Suprapubic skin (tissue), 4 donors: Measurements from ENCODE around the gene WIPF2. TPM values are rescaled to one million over a fixed set of nuclear protein-coding genes. Genes with fewer than 3 reads are reported as not detected.

Experiments
- DNase-seq, 2 donors: peaks; one replicate each; pipeline ENCODE4 v3.0.0-alpha.2; 2019; ENCODE audit warnings: low spot score in 2 of 2
- H3K27ac ChIP-seq: fragments of 200-600 bp; sonication (generic); one replicate; pipeline ENCODE4 v1.5.1; 2019
- H3K27me3 ChIP-seq: fragments of 200-600 bp; sonication (generic); one replicate; pipeline ENCODE4 v1.5.1; 2019
- H3K36me3 ChIP-seq: fragments of 200-600 bp; sonication (generic); one replicate; pipeline ENCODE4 v1.5.1; 2019
- H3K4me1 ChIP-seq: fragments of 200-600 bp; sonication (generic); one replicate; pipeline ENCODE4 v1.5.1; 2019
- H3K4me3 ChIP-seq: fragments of 200-600 bp; sonication (generic); one replicate; pipeline ENCODE4 v1.5.1; 2019; ENCODE audit warnings: mild to moderate bottlenecking
- H3K9me3 ChIP-seq: fragments of 200-600 bp; sonication (generic); one replicate; pipeline ENCODE4 v1.5.1; 2019
- CTCF ChIP-seq, 2 donors: fragments of 200-600 bp in 1 of 2; fragments of 450-650 bp in 1 of 2; sonication (generic) in 1 of 2; IDR thresholded peaks; one replicate each; pipeline ENCODE4 v1.5.1; 2016 to 2019; ENCODE audit warnings: antibody characterized with exemption in 2 of 2, mild to moderate bottlenecking in 1 of 2, moderate library complexity in 1 of 2
- EP300 ChIP-seq: sonication (generic); formaldehyde crosslinking; IDR thresholded peaks from one replicate; pipeline ENCODE4 v1.6.1; 2017; ENCODE audit warnings: antibody characterized with exemption
- POLR2A ChIP-seq, 2 donors: fragments of 450-650 bp; IDR thresholded peaks; one replicate each; pipeline ENCODE4 v1.6.1; 2017; ENCODE audit warnings: antibody characterized with exemption in 2 of 2, mild to moderate bottlenecking in 2 of 2, moderate library complexity in 2 of 2
- POLR2AphosphoS5 ChIP-seq, 3 donors: sonication (generic); formaldehyde crosslinking; IDR thresholded peaks; one replicate each; pipeline ENCODE4 v1.6.1; 2017; ENCODE audit warnings: antibody characterized with exemption in 3 of 3
- WGBS: methylation state at CpG from one replicate; pipeline ENCODE4 v1.1.5; 2018; 5-methylcytosine and 5-hydroxymethylcytosine counted together
- total RNA-seq, 4 donors: library from RNA; depleted of rRNA; stranded (reverse); fragments of >200 nt; gene quantifications; one replicate each; pipeline ENCODE4 v1.1.0, GENCODE V29; 2016

WIPF2 gene
- total RNA-seq, 4 donors from 2014 or later, result 18.2 to 25.5 (median 21.6) TPM

- H3K4me3 ChIP-seq, result peak within 1 kb of the TSS; percentile 58
- peaks cover 43% of the 10 kb centered on the region for H3K4me1 ChIP-seq
- WGBS, result under 1% methylated on average over 39 of the region's 47 CpGs
- H3K36me3 ChIP-seq, result no peaks in the 10 kb centered on the region
- H3K9me3 ChIP-seq, result no peaks in the 10 kb centered on the region
- no peaks in the 10 kb centered on the region for H3K27me3 ChIP-seq
- DNase-seq, result peak; percentile 99
- H3K27ac ChIP-seq, result no peak within 1 kb of the TSS
- TF ChIP-seq POLR2AphosphoS5 (IDR thresholded peaks at IDR 0.05) (peak in 1 of 3 donors; percentile 55), CTCF (IDR thresholded peaks at IDR 0.05) (no peak)
These were observed 68.6 kb downstream of the WIPF2 start, which contains the start of gene CDC6 for GRCh38 chr17:40287494-40288369. Gene CDC6 (plus strand): TSS chr17:40287879. CDS start chr17:40289421, 1,542 bp downstream.

- Histone ChIP-seq H3K36me3 (no peaks in the 10 kb centered on the region), H3K27me3 (no peaks in the 10 kb centered on the region), H3K9me3 (no peaks in the 10 kb centered on the region), H3K4me1 (peaks cover 23% of the 10 kb centered on the region), H3K27ac (no peak overlapping the region), H3K4me3 (no peak overlapping the region)
- no peak for DNase-seq
- 49% methylated on average over 4 of the region's 4 CpGs for WGBS
- TF ChIP-seq POLR2A (IDR thresholded peaks at IDR 0.05), result no peak
- no peak for TF ChIP-seq EP300
- peak in 1 of 2 donors; percentile 56 for TF ChIP-seq CTCF (IDR thresholded peaks at IDR 0.05)
- TF ChIP-seq POLR2AphosphoS5 (IDR thresholded peaks at IDR 0.05), result no peak
These were observed 71.7 kb downstream of the WIPF2 start for GRCh38 chr17:40290629-40291280.

GRCh38 chr17:40291281-40291664 is 72.2 kb downstream of the WIPF2 start:
- TF ChIP-seq CTCF (IDR thresholded peaks at IDR 0.05), result no peak
- TF ChIP-seq POLR2A (IDR thresholded peaks at IDR 0.05), result no peak
- TF ChIP-seq EP300, result no peak
- TF ChIP-seq POLR2AphosphoS5 (IDR thresholded peaks at IDR 0.05), result no peak
- H3K4me1 ChIP-seq, result peaks cover 23% of the 10 kb centered on the region
- H3K9me3 ChIP-seq, result no peaks in the 10 kb centered on the region
- WGBS, result 89% methylated on average over 2 of the region's 2 CpGs
- no peaks in the 10 kb centered on the region for H3K27me3 ChIP-seq
- DNase-seq, result no peak
- H3K27ac ChIP-seq, result no peak overlapping the region
- no peak overlapping the region for H3K4me3 ChIP-seq
- no peaks in the 10 kb centered on the region for H3K36me3 ChIP-seq

- Histone ChIP-seq H3K4me1 (peaks cover 13% of the 10 kb centered on the region), H3K9me3 (no peaks in the 10 kb centered on the region), H3K27ac (no peak overlapping the region), H3K4me3 (no peak overlapping the region), H3K27me3 (no peaks in the 10 kb centered on the region), H3K36me3 (no peaks in the 10 kb centered on the region)
- TF ChIP-seq POLR2A (IDR thresholded peaks at IDR 0.05) (no peak), EP300 (no peak), POLR2AphosphoS5 (IDR thresholded peaks at IDR 0.05) (no peak), CTCF (IDR thresholded peaks at IDR 0.05) (no peak)
- WGBS, result 75% methylated on average over 1 of the region's 1 CpG
- DNase-seq, result no peak
These were observed 74.3 kb downstream of the WIPF2 start for GRCh38 chr17:40293363-40293762.
